HUES64 (cell line): ENCODE data around the gene LIG3. TPM values are rescaled to one million over a fixed set of nuclear protein-coding genes. Genes with fewer than 3 reads are reported as not detected.
A peak's percentile ranks its signal among the peaks of the same experiment; 100 is the strongest.
"Not testable (repeated sequence)": the region's sequence is repeated elsewhere in the genome, so short reads cannot be mapped to it uniquely, and the experiment has no call there.

Source experiments
- H3K27ac ChIP-seq: 2 replicates; pipeline ENCODE4 v1.7.0; 2013; ENCODE audit warnings: low read depth, low read length, inconsistent platforms
- H3K27me3 ChIP-seq: 2 replicates; pipeline ENCODE4 v1.6.1; 2013; ENCODE audit warnings: mild to moderate bottlenecking, low read length; ENCODE audit not compliant: insufficient read depth
- H3K36me3 ChIP-seq: 2 replicates; pipeline ENCODE4 v1.6.1; 2013; ENCODE audit warnings: mild to moderate bottlenecking, low read length; ENCODE audit not compliant: insufficient read depth
- H3K4me1 ChIP-seq: 2 replicates; pipeline ENCODE4 v1.6.1; 2013; ENCODE audit warnings: mild to moderate bottlenecking, low read length, moderate library complexity; ENCODE audit not compliant: insufficient read depth
- H3K4me3 ChIP-seq: 2 replicates; pipeline ENCODE4 v1.5.1; 2013; ENCODE audit warnings: mild to moderate bottlenecking, low read length, moderate library complexity
- H3K9ac ChIP-seq: 2 replicates; pipeline ENCODE4 v1.6.1; 2013; ENCODE audit warnings: mild to moderate bottlenecking, low read depth, low read length
- H3K9me3 ChIP-seq: 2 replicates; pipeline ENCODE4 v1.6.1; 2013; ENCODE audit warnings: low read depth, low read length; ENCODE audit not compliant: insufficient read depth
- WGBS: fragments of 150-250, 120-280 bp; methylation state at CpG from one replicate; pipeline ENCODE4 v1.1.7; 2013; ENCODE audit warnings: missing lambda C conversion rate; 5-methylcytosine and 5-hydroxymethylcytosine counted together
- polyA plus RNA-seq, 2 experiments: library from polyadenylated mRNA; stranded (reverse); fragments of 50-300 nt; gene quantifications; one replicate each; pipeline ENCODE4 v1.2.3, GENCODE V29; 2013

The LIG3 gene
- 47.3 TPM for polyA plus RNA-seq (2013, experiment 1 of 2)
- polyA plus RNA-seq (2013, experiment 2 of 2): 48.0 TPM

GRCh38 chr17:34980353-34980680, at the start of gene LIG3:
TSS of gene LIG3 (plus strand) at chr17:34980512. CDS start at chr17:34983006, 2,494 bp downstream.
- Histone ChIP-seq H3K9ac (peak within 1 kb of the TSS; percentile 99), H3K4me1 (peaks cover 26% of the 10 kb centered on the region; the same call in 1 of the 2 replicates), H3K9me3 (no peaks in the 10 kb centered on the region), H3K4me3 (peak within 1 kb of the TSS; percentile 86), H3K36me3 (peaks cover 24% of the 10 kb centered on the region), H3K27me3 (no peaks in the 10 kb centered on the region), H3K27ac (peak within 1 kb of the TSS; percentile 97)
- under 1% methylated on average over 39 of the region's 39 CpGs for WGBS

GRCh38 chr17:34950780-34951179, 29.5 kb upstream of the LIG3 start:
- H3K4me3 ChIP-seq, H3K9me3 ChIP-seq, H3K36me3 ChIP-seq, H3K9ac ChIP-seq, H3K4me1 ChIP-seq, H3K27ac ChIP-seq: not testable (repeated sequence)
- WGBS: 91% methylated on average over 4 of the region's 4 CpGs
- peaks cover 20% of the 10 kb centered on the region; the same call in 1 of the 2 replicates for H3K27me3 ChIP-seq

GRCh38 chr17:34958438-34958837, 21.9 kb upstream of the LIG3 start:
- Histone ChIP-seq H3K9me3 (no peaks in the 10 kb centered on the region), H3K9ac (no peak overlapping the region), H3K27me3 (peaks cover 33% of the 10 kb centered on the region), H3K27ac (no peak overlapping the region), H3K4me1 (peaks cover 8% of the 10 kb centered on the region; the same call in 1 of the 2 replicates), H3K4me3 (no peak overlapping the region), H3K36me3 (peaks cover 7% of the 10 kb centered on the region)
- WGBS: 80% methylated on average over 1 of the region's 1 CpG

GRCh38 chr17:34961093-34961911, 19.0 kb upstream of the LIG3 start, which contains the start of the genes CCT6B and ZNF830:
TSS of gene CCT6B (minus strand) at chr17:34961460. CDS start at chr17:34961393, 67 bp downstream.
TSS of gene ZNF830 (plus strand) at chr17:34961540. CDS start at chr17:34961567, 27 bp downstream.
- H3K36me3 ChIP-seq: peaks cover 36% of the 10 kb centered on the region

GRCh38 chr17:34974179-34974578, 6.1 kb upstream of the LIG3 start:
- H3K4me1 ChIP-seq: peaks cover 2% of the 10 kb centered on the region; the same call in 1 of the 2 replicates
- H3K36me3 ChIP-seq: no peaks in the 10 kb centered on the region; the same call in 1 of the 2 replicates
- no peaks in the 10 kb centered on the region for H3K9me3 ChIP-seq
- 83% methylated on average over 1 of the region's 2 CpGs for WGBS
- H3K27me3 ChIP-seq: no peaks in the 10 kb centered on the region
- H3K9ac ChIP-seq: no peak overlapping the region
- no peak overlapping the region for H3K27ac ChIP-seq
- no peak overlapping the region for H3K4me3 ChIP-seq

More at GRCh38 chr17:34961093-34961911, 19.0 kb upstream of the LIG3 start, which contains the start of the genes CCT6B and ZNF830:
- H3K27me3 ChIP-seq: peaks cover 22% of the 10 kb centered on the region
- under 1% methylated on average over 65 of the region's 65 CpGs for WGBS
- peak within 1 kb of the TSS; percentile 67 for H3K4me3 ChIP-seq
- peaks cover 8% of the 10 kb centered on the region; the same call in 1 of the 2 replicates for H3K4me1 ChIP-seq
- H3K9ac ChIP-seq: peak within 1 kb of the TSS; percentile 92
- H3K9me3 ChIP-seq: no peaks in the 10 kb centered on the region
- peak within 1 kb of the TSS; percentile 89 for H3K27ac ChIP-seq

- 87% methylated on average over 3 of the region's 3 CpGs for WGBS
- Histone ChIP-seq H3K27ac (no peak overlapping the region), H3K27me3 (no peaks in the 10 kb centered on the region), H3K36me3 (no peaks in the 10 kb centered on the region), H3K9ac (no peak overlapping the region), H3K4me3 (no peak overlapping the region), H3K4me1 (peaks cover 10% of the 10 kb centered on the region; the same call in 1 of the 2 replicates), H3K9me3 (no peaks in the 10 kb centered on the region)
Observed at GRCh38 chr17:34974794-34975785, 5.2 kb upstream of the LIG3 start.

- no peaks in the 10 kb centered on the region for H3K9me3 ChIP-seq
- WGBS: 87% methylated on average over 7 of the region's 7 CpGs
- H3K27me3 ChIP-seq: no peaks in the 10 kb centered on the region
- H3K27ac ChIP-seq: no peak overlapping the region
- peaks cover 13% of the 10 kb centered on the region for H3K36me3 ChIP-seq
- peaks cover 26% of the 10 kb centered on the region; the same call in 1 of the 2 replicates for H3K4me1 ChIP-seq
- H3K4me3 ChIP-seq: peak overlapping the region; percentile 86; the same call in 1 of the 2 replicates
- peak overlapping the region; percentile 99; the same call in 1 of the 2 replicates for H3K9ac ChIP-seq
Observed at GRCh38 chr17:34979153-34979552, 1.2 kb upstream of the LIG3 start.

- peak overlapping the region; percentile 99 for H3K9ac ChIP-seq
- H3K9me3 ChIP-seq: no peaks in the 10 kb centered on the region
- H3K4me1 ChIP-seq: peaks cover 26% of the 10 kb centered on the region; the same call in 1 of the 2 replicates
- H3K36me3 ChIP-seq: peaks cover 19% of the 10 kb centered on the region
- WGBS: 21% methylated on average over 14 of the region's 15 CpGs
- H3K4me3 ChIP-seq: peak overlapping the region; percentile 86
- H3K27ac ChIP-seq: peak overlapping the region; percentile 97
- H3K27me3 ChIP-seq: no peaks in the 10 kb centered on the region
Observed at GRCh38 chr17:34979650-34980352, 511 bp upstream of the LIG3 start.

GRCh38 chr17:34980681-34981537, 597 bp downstream of the LIG3 start:
- H3K9me3 ChIP-seq: no peaks in the 10 kb centered on the region
- H3K4me1 ChIP-seq: peaks cover 26% of the 10 kb centered on the region; the same call in 1 of the 2 replicates
- peak overlapping the region; percentile 86 for H3K4me3 ChIP-seq
- H3K27ac ChIP-seq: peak overlapping the region; percentile 97
- WGBS: under 1% methylated on average over 66 of the region's 69 CpGs
- peak overlapping the region; percentile 99 for H3K9ac ChIP-seq
- peaks cover 30% of the 10 kb centered on the region for H3K36me3 ChIP-seq
- no peaks in the 10 kb centered on the region for H3K27me3 ChIP-seq
